ENCODE measurements around the gene CERK.
"Not testable (repeated sequence)": the region's sequence is repeated elsewhere in the genome, so short reads cannot be mapped to it uniquely, and the experiment has no call there.

CERK gene

DNA sequence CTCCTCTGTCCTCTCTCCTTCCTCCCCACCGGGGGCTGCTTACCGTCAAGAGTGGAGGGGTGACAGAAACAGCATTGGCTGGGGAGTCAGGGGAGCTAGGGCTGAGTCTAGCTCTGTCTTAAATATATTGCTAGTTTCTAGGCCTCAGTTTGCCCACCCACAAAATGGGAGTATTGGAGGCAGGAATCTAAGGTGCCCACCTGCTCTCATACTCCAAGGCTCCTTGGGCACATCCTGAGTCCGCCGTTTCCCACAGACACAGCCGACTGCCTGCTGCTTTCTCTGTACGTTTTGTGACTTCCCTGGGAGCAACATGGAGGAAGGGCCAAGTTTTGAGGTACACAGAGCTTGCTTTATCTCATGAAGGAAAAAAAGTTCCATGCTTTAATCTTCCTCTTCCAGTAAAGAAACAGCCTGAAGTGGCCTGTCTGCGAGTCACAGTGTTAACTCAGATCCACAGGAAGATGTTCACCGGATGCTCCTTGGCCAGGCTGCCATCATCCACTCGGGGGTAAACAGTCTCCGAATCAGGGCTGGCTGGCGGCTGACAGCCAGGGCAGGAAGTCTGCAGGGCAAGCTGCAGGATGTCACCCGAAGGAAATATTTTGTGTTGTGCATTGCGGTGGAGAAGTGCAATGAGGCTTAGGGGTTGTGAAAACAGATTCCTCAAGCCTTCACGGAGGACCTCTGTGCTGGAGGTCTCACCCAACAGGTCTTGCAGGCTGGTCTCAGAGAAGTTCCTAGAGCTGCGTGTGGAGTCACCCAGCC is 11.0 kb upstream of the CERK start:
- peak; percentile 49 for DNase-seq (ENCODE audit: low read depth)

DNA sequence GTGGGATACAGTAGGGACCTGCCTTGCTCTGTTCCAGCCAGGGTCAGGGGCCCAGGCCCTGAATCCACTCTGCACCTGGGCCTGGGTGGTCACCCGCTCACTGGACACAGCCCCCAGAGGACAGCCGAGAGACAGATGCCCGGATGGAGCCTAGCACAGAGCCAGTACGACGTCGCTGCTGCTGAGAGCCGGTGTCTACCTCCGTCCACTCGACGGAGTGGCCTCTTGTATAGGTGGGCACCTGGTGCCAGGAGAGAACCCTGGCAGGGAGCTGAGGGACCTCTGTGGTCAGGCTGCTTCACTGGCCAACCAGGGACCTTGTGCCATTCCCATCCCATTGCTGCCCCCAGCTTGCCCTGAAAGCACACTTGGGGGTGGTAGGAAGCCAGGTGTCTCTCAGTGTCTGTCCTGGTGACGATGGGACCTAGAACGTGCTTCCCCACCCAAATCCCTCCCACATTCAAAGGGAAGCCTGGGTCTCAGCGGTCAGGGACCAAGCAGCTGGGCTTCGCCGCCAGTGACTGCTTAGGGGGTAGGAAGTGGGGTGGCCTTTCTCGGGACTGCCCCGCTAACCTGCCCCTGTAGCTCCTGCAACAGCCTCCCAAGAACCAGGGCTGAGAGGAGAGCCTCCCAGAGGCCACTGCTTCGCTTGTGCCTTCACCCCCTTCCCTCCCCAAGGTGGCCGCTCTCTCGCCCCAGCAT is 10.3 kb upstream of the CERK start:
- no peak for DNase-seq (ENCODE audit: low read depth)

DNA sequence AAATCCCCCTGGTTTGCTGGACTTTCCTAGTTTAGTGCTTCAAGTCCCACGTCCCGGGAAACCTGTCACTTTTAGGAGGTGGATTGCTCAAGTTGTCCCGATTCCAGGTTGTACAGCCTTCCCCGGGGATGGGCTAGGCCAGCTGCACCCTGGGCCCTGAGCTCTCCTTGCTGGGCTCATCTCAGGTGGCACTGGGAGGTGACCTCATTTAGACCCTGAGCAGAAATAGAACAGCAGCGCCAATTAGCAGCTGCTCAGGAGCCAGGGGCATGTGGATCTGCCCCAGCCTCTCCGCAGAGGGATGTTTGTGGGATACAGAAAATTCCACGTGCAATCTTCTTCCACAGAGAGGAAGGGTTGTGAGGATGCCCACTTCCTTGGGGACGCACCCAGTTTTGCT is 9.6 kb upstream of the CERK start:
- no peak for DNase-seq (ENCODE audit: low read depth)

DNA sequence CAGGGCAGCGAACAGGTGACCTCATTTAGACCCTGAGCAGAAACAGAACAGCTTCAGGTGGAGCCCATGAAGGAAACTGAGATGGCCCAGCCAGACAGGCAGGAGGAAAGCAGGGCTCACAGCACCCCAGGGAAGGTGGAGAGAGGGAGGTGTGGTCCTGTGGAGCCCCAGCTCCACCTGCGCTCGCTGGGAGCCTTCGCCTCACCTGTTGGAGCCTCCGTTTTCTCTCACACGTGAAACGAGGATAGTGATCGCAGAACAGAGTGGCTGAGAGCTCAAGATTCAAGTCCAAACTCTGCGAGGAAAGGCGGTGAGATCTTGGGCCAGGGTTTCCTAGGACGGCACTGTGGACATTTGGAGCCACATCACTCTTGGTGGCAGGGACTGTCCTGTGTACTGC is 8.6 kb upstream of the CERK start:
- no peak for DNase-seq (ENCODE audit: low read depth)

DNA sequence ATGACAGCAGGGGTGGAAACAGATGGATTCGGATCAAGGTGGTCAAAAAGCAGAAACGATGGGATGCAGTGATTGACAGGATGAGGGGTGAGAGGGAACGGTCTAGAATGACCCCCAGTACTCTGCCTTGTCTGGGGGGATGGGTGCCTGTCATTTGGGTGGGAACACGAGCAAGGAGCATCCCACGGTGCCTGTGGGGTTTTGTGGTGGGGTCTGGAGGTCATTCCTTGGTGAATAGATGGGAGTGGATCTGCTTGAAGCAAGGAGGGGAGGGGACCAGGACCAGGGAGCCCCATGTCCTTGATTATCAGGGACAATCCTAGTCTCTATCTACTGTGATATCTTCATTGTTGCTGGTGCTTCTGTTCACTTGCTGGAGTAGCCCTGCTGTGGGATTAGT is 8.1 kb upstream of the CERK start:
- no peak for DNase-seq (ENCODE audit: low read depth)

DNA sequence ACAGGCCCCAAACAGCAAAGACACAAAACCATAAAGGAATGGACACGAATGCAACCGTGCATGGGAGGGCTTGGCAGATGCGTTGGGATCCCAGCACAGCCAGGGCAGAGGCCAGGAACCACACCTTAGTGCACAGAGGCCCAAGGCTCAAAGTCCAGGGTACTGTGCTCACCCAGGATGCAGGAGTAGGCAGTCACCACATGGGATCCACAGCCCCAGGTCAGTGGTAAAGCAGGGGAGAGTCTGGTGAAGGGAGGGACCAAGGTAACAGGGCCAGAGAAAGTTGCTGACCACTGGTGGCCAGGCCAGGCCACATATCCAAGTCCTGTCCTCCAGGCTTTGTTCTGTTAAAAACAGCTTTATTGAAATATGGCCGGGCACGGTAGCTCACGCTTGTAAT is 6.5 kb upstream of the CERK start:
- DNase-seq (ENCODE audit: low read depth) = no peak

DNA sequence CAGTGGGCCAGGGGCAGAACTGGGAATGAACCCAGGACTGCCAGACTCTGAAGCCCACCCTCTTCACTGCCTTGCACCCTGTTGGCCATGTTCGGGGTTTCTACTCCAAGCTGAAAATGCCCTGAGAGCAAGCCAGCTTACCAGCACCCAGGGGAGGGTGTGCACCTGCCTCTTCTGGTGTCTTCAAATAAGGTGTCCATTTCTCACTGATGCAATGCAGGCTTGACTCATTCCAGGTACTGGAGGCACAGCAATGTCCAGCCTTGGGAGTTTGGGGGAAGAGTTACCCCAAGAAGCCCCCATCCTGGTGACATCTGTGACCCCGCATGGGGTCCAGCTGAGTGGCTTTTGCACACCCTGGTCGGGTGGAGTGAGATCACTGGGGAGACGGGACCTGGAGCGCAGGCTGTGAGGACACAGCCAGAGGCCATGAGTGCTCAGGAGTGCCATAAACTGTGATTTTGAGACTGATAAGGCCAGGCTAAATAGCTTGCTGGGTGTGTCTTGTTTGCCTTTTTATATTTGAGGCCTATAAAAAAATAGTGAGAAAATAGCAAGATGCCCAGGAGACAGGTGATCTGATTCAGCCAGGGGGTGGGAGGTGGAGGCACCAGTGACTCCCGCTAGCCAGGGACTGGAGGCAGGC is 4.6 kb upstream of the CERK start:
- DNase-seq (ENCODE audit: low read depth) = no peak

DNA sequence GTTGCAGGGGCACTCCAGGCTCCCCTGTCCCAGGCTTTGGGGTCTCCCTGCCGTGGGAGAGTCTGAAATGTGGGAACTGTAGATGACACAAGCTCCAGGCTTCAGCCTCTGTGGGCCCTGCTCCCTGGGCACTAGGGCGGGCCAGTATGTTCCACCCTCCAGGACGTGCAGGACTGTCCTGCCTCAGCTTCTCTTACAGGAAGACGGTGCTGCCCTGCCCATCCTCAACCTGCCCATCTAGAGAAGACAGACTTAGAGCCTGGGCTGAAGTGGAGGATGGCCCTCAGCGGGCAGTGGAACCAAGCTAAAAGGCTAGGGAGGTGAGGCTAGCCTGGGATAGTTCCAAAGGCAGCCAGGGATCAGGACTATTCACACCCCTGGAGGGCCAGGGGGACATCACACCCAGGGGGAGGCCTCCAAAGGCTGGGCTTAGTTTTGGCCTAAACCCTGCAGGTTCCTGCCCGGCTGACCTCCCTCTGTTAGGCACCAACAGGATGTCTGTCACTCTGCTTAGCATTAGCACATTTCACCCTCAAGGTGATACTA is 4.0 kb upstream of the CERK start:
- DNase-seq (ENCODE audit: low read depth) = no peak

DNA sequence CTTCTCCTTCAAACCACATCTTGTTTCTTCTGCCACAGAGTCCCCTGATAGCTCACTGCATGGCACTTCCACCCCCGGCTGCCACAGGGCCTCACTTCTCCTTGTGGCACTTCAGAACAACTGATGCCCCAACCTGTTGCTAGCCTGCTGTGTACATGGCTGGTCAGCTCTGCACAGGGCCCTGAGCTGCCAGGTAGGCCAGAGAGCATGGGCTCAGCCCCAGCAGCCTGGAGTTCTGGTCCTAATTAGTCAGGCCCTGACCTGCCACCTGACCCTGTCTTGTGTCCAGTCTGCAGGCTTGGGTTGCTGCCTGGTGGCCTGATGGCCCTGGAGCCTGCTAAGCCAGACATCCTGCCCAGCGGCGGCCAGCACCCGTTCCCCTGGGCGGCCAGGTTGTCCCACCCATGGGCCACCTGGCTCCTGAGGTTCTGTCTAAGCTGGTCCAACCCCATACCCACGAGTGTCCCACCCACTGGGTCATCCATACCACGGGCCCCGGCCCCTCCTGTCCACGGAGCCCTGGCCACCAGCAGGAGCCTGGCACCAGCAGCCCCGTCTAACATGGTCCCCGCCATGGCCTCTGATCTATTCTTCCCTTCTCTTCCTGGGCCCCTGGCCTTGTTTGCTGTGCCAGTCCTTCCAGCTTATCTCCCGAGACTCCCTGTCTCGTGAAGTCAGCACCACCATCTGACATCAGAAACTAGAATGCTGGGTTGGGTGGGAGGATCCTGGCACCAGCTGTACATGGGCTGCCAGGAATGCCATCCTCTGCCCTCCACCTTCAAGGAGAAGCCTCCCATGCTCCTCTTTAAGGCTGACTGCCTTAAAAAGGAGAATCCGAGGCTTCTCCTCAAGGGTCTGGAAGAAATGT is 3.1 kb upstream of the CERK start:
- no peak for DNase-seq (ENCODE audit: low read depth)

DNA sequence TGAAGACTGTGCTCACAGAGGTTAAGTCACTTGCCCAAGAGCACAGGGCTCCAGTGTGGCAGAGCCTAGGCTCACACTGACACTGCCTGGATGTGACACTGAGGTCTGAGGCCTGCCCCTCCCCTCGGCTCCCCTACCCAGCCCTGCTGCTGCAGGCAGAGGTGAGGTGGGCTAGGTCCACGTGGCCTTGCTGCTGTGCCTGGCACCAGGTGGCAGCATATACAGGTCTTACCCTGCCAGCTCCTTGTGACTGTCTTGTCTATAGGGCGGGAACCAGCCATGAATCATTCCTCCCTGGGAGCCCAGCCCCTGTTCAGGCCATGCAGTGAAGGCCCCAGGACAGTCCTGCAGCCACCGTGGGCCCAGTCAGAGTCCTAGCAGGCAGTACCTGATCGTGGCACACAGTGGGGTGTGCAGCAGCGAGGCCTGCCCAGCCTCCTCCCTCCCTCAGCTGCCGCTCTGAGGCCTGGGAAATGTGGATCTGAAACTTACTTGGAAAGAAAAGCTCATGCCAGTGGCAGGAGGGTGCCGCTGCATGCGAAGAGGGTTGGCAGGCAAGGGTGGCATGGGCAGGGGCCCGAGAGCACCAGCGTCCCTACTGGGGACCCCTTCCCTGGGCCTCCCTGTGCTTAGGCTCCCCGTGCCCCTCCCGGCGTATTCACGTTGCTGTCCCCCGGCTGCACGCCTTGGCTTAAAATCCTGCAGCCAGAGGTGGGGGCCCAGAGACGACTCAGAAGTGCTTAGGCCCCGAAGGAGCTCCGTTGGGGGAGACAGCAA is 1.2 kb upstream of the CERK start:
- DNase-seq (ENCODE audit: low read depth) = peak; percentile 79

DNA sequence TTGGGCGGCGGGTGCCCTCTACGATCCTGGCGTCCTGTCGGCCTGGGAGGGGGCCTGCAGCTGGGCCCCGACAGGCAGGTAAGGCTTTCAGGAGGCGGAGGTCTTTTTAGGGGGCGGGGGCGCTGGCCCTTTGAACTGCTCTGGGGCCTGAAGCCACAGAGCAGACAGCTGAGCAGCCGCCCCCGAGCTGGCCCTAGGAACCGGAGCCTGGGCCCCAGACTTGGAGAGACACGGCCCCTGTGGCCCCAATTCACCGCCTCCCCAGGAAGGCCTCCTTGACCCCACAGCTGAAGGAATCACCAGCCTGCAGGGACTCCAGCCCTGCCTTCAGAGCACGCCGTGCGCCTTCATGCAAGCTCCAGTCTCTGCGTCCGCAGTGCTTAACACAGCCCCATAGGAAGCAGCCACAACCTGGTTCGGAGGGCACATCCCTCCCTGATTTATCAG is 618 bp upstream of the CERK start:
- DNase-seq (ENCODE audit: low read depth) = no peak

DNA sequence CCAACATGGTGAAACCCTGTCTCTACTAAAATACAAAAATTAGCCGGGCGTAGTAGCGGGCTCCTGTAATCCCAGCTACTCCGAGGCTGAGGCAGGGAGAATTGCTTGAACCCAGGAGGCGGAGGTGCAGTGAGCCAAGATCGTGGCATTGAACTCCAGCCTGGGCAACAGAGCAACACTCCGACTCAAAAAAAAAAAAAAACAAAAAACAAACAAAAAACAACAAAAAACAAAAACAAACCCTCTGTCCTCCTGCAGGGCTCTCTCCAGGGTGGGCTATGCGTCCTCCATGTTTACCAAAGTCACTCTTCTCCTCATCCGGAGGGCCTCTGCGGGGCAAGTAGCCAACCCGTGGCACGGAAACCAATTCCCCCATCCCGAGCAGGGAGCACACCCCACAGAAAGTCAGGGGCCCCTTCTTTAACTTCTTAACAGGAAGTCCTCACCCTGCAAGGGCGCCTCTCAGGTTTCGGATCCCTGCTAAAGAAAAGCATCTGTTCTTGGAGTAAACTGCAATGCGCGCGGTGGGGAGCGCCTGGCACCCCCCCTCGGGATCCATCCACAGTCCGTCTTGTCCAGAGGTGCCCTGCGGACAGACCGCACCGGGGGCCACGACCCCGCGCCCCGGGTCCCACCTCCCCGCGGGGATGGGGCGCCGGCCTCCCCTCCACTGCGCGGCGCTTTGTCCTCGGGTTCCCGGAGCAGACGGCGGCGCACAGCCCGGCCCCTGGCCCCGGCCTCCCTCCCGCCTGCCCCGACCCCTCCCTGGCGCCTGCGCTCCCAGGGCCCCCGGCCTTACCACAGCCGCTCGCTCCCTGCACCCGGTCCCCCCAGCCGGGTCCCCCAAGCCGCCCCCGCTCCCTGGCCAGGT is 712 bp downstream of the CERK start:
- DNase-seq (ENCODE audit: low read depth) = peak; percentile 14

DNA sequence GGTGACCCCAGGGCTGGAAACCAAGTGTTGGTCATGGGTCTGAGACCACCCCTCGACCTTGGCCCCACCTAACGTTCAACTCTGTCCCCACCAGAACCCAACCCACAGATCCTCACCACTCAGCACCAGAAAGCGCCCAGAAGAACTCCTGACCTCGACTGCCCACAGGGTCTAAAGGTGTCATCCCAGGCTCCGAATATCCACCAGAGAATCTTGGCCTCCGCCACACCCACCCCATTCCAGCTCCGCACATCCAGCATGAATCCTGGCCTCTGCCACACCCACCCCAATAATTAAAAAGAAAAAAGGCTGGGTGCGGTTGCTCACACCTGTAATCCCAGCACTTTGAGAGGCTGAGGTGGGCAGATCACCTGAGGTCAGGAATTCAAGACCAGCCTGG is 1.3 kb downstream of the CERK start:
- no peak for DNase-seq (ENCODE audit: low read depth)

DNA sequence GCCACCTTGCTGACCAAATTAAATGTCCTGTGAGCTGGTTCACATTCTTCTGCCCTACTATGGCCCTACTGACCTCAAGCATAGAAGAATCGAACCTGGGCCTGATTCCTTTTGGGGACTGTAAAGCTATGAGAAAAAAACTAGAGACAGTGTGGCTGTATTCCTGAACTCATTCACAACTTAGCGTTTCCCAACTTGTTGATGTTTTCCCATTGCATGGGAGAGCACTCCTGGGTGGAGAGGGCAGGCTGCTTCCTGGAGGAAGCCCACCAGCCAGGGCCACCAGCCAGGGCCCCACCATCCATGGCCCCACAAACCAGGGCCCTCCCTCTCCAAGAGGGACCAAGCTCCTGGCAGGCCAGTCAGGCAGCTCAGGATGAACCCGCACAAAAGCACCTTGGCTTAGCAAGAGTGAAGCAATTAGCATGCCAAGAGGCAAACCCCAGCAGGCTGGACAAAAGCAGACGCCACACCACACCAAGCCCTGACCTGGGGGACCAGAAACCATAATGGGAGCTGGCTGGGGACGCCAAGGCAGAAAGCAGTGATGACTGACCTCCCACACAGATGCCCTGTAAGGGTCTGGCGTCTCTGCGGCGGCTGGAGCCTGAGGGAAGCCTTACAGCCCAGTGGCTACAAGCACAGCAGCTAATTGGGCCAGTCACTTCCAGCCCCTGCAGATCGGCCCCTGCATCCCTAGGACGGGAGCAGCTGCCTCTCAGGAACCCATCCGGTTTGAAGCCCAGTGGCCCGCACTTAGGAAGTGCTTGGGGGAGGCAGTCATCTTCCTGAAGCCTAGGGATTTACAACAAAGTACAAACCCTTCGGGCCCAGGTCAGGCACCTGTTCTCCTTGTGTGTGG is 2.1 kb downstream of the CERK start:
- no peak for DNase-seq (ENCODE audit: low read depth)

DNA sequence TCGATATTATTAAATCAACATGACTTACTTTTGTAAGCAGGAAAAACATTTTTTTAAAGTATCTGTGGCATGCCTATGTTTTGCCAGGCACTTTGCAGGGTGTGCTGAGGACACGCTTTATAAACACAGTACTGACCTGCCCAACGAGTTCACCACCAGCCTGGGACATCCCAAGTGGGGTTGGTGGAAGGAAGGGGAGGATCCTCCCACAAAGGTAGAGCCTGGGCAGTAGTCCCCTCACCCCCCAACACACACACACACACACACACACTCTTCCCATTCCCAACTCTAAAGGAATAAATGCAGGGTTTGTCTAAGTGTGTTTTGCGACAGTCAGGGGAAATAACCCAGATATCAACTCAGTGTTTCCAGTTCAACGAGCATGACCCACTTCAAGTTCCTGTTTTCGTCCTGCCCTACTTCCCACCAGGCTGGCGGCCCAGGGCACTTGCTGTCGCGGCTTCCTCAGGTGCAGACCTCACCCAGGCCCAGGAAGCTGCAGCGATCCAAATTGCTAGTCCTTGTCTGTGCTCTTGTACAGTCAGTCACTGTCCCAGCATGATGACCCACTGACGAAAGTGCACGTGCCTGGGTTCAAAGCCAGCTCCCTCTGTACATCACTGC is 3.1 kb downstream of the CERK start:
- peak; percentile 52 for DNase-seq (ENCODE audit: low read depth)

DNA sequence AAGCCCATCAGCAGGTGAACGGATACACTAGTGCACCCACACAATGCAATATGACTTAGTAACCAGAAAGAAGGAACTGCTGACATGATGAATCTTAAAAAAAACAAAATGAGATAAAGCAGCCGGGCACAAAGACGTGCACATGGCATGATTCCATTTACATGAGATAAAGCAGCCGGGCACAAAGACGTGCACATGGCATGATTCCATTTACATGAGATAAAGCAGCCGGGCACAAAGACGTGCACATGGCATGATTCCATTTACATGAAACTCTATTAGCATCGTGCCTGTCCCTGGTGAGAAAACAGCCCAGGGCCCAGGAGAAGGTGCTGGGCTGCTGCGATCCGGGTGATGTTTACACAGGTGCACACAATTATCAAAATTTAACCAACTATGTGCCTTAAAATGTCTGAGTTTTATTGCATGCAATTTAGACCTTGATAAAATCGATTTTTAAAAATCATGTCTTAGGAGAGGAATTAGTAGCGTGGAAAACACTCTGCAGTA is 3.8 kb downstream of the CERK start:
- DNase-seq (ENCODE audit: low read depth) = not testable (repeated sequence)

DNA sequence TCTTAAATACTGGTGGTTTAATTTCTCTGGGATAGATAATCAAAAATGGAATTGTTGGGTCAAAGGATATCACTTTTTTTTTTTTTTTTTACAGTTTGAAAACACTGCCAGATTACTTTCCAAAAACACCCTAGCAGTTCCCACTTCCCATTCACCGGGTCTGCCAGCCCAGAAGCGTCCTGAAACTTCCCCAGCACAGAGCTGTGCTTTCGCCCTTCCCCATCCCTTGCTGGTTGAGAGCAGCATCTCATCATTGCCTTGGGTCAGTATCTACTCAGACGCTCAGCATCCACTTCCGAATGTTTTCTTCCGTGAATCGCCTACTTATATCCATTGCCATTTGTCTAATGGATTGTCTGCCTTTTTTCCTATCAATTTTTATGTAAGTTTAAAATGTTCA is 5.5 kb downstream of the CERK start:
- no peak for DNase-seq (ENCODE audit: low read depth)

DNA sequence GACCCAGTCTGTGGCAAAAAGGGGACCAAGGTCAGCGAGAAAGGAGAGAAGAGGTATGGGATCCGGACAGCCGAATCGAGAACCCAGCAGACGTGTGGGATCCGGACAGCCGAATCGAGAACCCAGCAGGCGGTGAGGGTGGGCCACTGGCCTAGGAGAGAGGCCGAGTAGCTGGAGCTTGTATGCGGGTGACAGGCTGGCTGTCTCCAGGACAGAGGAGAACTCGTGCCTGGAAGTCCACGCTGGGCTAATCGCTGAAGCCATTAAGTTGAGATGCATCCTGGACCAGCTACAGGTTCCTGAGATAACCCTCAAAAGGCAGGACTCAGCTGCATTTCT is 6.0 kb downstream of the CERK start:
- DNase-seq (ENCODE audit: low read depth) = no peak

All from T follicular helper cell (primary cell).